Measurements from ENCODE around the gene STAT1.

- TF ChIP-seq ZNF121 (tag by site-specific recombination; IDR thresholded peaks at IDR 0.05) (no peak), GLIS1 (tag by site-specific recombination; IDR thresholded peaks at IDR 0.05) (no peak), ZNF623 (tag by site-specific recombination; IDR thresholded peaks at IDR 0.05) (no peak), ZNF23 (tag by site-specific recombination; IDR thresholded peaks at IDR 0.05; ENCODE audit: borderline replicate concordance) (no peak), ZNF629 (tag by site-specific recombination; IDR thresholded peaks at IDR 0.05) (no peak), ZNF266 (tag by site-specific recombination; IDR thresholded peaks at IDR 0.05; ENCODE audit: low read depth) (no peak), ZFP41 (tag by site-specific recombination; IDR thresholded peaks at IDR 0.05; ENCODE audit: borderline replicate concordance) (no peak), ZNF138 (tag by site-specific recombination; IDR thresholded peaks at IDR 0.05; ENCODE audit: borderline replicate concordance) (no peak)
- TF ChIP-seq, protein P1, sequence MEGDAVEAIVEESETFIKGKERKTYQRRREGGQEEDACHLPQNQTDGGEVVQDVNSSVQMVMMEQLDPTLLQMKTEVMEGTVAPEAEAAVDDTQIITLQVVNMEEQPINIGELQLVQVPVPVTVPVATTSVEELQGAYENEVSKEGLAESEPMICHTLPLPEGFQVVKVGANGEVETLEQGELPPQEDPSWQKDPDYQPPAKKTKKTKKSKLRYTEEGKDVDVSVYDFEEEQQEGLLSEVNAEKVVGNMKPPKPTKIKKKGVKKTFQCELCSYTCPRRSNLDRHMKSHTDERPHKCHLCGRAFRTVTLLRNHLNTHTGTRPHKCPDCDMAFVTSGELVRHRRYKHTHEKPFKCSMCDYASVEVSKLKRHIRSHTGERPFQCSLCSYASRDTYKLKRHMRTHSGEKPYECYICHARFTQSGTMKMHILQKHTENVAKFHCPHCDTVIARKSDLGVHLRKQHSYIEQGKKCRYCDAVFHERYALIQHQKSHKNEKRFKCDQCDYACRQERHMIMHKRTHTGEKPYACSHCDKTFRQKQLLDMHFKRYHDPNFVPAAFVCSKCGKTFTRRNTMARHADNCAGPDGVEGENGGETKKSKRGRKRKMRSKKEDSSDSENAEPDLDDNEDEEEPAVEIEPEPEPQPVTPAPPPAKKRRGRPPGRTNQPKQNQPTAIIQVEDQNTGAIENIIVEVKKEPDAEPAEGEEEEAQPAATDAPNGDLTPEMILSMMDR (tag by site-specific recombination; IDR thresholded peaks at IDR 0.05), result no peak
These were observed 13.9 kb downstream of the STAT1 start for GRCh38 chr2:190999949-191000665.

Data from HEK293 (cell line).